AG04450 (cell line): ENCODE measurements around the gene SLC25A38. TPM values are rescaled to one million over a fixed set of nuclear protein-coding genes. Genes with fewer than 3 reads are reported as not detected.

ENCODE experiments used
- CTCF ChIA-PET: fragments of 300-600, 350-600 bp; formaldehyde crosslinking; extraction: SDS; loops from one replicate; lab custom pipeline; 2022; ENCODE audit warnings: antibody characterized with exemption, inconsistent platforms; lab: Charles Lee
- POLR2A ChIA-PET: fragments of 350-600 bp; formaldehyde crosslinking; extraction: SDS; loops from one replicate; lab custom pipeline; 2021; ENCODE audit warnings: antibody characterized with exemption, inconsistent platforms; lab: Yijun Ruan, JAX
- DNase-seq: peaks from one replicate; pipeline ENCODE4 v3.0.0-alpha.2; 2011; ENCODE audit warnings: low read depth, low spot score
- H3K27ac ChIP-seq: one replicate; pipeline ENCODE4 v1.5.1; 2012; ENCODE audit warnings: low read depth, low read length, control low read depth
- H3K27me3 ChIP-seq: one replicate; pipeline ENCODE4 v1.6.0; 2012; ENCODE audit warnings: low read length; ENCODE audit not compliant: control insufficient read depth, insufficient read depth
- H3K4me3 ChIP-seq: 2 replicates; pipeline ENCODE4 v1.5.1; 2011; ENCODE audit warnings: mild to moderate bottlenecking, low read depth, low read length, control low read depth
- H3K9me3 ChIP-seq: 2 replicates; pipeline ENCODE4 v1.5.1; 2012; ENCODE audit warnings: low read length; ENCODE audit not compliant: control insufficient read depth, insufficient read depth
- polyA minus RNA-seq: library from RNA; depleted of rRNA, polyadenylated mRNA; stranded (reverse); fragments of >200 nt; gene quantifications from 2 replicates; pipeline ENCODE4 v1.2.3, GENCODE V29; 2011; rRNA and poly(A)+ RNA removed
- polyA plus RNA-seq: library from polyadenylated mRNA; depleted of rRNA; stranded (reverse); fragments of >200 nt; gene quantifications from 2 replicates; pipeline ENCODE4 v1.2.3, GENCODE V29; 2011; rRNA removed
- TF ChIP-seq, protein P1 (sequence below): IDR thresholded peaks from 2 replicates; pipeline ENCODE4 v1.5.1; 2011; ENCODE audit warnings: low read depth, low read length, control low read depth, inconsistent platforms

Gene SLC25A38, protein sequence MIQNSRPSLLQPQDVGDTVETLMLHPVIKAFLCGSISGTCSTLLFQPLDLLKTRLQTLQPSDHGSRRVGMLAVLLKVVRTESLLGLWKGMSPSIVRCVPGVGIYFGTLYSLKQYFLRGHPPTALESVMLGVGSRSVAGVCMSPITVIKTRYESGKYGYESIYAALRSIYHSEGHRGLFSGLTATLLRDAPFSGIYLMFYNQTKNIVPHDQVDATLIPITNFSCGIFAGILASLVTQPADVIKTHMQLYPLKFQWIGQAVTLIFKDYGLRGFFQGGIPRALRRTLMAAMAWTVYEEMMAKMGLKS
- polyA plus RNA-seq (33.1 and 34.7 TPM in 2 replicates), polyA minus RNA-seq (27.2 and 30.8 TPM in 2 replicates)

DNA sequence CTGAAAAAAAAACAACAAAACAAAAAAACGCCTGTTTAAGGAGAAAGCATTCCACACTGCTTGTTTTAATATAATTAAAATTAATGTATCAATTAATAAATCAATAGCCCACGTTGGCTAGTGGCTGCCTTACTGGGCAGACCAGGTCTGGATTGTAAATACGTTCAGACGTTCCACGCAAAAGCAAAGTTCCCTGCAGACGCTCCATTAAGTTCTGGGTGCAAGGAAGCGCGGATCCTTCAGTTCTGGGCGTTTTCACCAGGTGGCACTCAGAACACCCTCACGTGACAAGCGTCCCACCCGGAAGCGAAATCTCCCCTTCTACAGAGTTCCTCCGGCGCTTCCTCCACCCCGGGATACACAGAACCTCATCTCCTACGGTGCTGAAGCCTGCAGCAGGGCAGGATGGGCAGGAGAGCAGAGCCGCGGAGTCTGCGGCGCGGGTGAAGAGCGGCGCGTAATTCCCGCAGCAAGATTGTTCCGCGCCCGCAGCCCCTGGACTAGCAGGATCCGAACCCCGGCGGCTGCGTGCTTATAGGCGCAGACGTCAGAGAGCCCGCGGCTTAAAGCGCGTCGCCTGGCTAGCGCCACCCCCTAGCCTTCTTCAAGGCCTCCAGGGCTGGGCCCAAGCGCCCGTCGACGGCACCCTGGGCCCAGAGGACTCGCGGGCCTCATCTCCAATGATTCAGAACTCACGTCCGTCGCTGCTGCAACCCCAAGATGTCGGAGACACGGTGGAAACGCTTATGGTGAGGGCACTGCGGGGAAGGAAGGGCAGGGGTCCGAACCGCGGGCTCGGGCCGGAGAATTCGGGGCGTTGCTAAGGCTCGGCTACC is at the start of gene SLC25A38:
TSS of gene SLC25A38 (plus strand) at position 326 of the 836 bp plus-strand sequence. CDS start at position 681, 355 bp downstream.
- no peaks in the 10 kb centered on the region for H3K27me3 ChIP-seq
- ChIA-PET CTCF (no interaction called here), POLR2A (interaction anchor here (1.5 kb wide), 1 partner anchor 23 kb away, joined by 12 read pairs; the partner anchor contains the start of gene RPSA)
- peak within 1 kb of the TSS; percentile 93 for H3K27ac ChIP-seq
- H3K4me3 ChIP-seq, result peak within 1 kb of the TSS; percentile 91
- TF ChIP-seq, protein P1, sequence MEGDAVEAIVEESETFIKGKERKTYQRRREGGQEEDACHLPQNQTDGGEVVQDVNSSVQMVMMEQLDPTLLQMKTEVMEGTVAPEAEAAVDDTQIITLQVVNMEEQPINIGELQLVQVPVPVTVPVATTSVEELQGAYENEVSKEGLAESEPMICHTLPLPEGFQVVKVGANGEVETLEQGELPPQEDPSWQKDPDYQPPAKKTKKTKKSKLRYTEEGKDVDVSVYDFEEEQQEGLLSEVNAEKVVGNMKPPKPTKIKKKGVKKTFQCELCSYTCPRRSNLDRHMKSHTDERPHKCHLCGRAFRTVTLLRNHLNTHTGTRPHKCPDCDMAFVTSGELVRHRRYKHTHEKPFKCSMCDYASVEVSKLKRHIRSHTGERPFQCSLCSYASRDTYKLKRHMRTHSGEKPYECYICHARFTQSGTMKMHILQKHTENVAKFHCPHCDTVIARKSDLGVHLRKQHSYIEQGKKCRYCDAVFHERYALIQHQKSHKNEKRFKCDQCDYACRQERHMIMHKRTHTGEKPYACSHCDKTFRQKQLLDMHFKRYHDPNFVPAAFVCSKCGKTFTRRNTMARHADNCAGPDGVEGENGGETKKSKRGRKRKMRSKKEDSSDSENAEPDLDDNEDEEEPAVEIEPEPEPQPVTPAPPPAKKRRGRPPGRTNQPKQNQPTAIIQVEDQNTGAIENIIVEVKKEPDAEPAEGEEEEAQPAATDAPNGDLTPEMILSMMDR, result peak; percentile 38
- DNase-seq, result peak; percentile 50
- peaks cover 6% of the 10 kb centered on the region; the same call in 1 of the 2 replicates for H3K9me3 ChIP-seq

DNA sequence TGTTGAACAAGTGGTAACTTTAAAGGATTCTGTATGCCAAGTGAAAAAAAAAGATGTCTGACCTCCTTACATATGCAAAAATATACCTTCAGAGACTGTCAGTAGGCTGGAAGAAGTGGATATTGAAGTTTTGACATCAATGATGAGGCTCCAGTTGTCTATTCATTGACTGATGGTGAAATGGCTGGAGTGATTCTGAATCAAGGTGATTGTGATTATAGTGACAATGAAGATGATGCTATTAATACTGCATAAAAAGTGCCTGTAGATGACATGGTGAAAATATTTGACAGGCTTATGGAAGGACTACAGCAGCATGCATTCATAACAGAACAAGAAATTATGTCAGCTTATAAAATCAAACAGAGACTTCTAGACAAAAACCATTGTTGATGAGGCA is 49.6 kb upstream of the SLC25A38 start:
- CTCF ChIA-PET, result no interaction called here
- no peaks in the 10 kb centered on the region for H3K9me3 ChIP-seq
- no peak for DNase-seq
- no peaks in the 10 kb centered on the region for H3K27me3 ChIP-seq
- TF ChIP-seq, protein P1, result no peak
- H3K4me3 ChIP-seq, result no peak overlapping the region
- POLR2A ChIA-PET, result no interaction called here
- H3K27ac ChIP-seq, result no peak overlapping the region

DNA sequence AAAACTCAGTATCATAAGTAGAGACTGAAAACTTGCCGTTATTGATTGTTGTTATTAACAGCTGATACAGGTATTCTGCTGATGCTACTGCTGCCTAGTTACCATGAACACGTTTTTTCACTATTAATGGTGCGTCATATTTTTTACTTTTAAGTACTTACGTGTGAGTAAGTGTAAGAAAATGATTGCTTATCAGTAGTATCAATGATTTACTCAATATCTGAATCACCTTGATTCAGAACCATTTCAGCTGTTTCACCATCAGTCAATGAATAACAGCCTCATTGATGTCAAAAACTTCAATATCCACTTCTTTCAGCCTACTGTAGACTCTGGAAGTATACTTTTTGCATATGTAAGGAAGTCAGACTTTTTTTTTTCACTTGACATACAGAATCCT is 49.0 kb upstream of the SLC25A38 start:
- Histone ChIP-seq H3K27me3 (no peaks in the 10 kb centered on the region), H3K9me3 (no peaks in the 10 kb centered on the region), H3K27ac (no peak overlapping the region), H3K4me3 (no peak overlapping the region)
- DNase-seq, result no peak
- ChIA-PET POLR2A (no interaction called here), CTCF (no interaction called here)
- TF ChIP-seq, protein P1, result no peak

DNA sequence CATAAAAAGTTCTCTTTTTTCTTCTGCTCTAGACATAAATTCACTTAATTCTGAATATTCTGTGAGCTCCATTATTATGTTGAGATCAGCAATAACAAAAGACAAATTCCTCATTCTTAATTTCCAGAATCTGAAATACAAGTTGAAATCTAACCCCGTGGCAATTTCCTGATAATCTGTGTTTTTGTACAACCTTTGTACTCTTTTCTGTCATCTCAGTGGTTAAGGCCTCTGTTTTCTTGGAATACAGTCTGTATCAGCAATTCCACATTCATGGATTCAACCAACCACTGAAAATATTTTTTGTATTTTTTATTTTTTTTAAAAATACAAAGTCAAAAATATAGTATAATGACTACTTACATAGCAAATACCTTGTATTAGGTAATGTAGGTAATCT is 45.0 kb upstream of the SLC25A38 start:
- H3K27ac ChIP-seq, result no peak overlapping the region
- DNase-seq, result no peak
- ChIA-PET CTCF (no interaction called here), POLR2A (no interaction called here)
- H3K4me3 ChIP-seq, result no peak overlapping the region
- H3K9me3 ChIP-seq, result no peaks in the 10 kb centered on the region
- TF ChIP-seq, protein P1, result no peak
- no peaks in the 10 kb centered on the region for H3K27me3 ChIP-seq
